ENCODE measurements around the gene EMP2.
"Not testable (repeated sequence)": the region's sequence is repeated elsewhere in the genome, so short reads cannot be mapped to it uniquely, and the experiment has no call there.

EMP2 gene

DNA sequence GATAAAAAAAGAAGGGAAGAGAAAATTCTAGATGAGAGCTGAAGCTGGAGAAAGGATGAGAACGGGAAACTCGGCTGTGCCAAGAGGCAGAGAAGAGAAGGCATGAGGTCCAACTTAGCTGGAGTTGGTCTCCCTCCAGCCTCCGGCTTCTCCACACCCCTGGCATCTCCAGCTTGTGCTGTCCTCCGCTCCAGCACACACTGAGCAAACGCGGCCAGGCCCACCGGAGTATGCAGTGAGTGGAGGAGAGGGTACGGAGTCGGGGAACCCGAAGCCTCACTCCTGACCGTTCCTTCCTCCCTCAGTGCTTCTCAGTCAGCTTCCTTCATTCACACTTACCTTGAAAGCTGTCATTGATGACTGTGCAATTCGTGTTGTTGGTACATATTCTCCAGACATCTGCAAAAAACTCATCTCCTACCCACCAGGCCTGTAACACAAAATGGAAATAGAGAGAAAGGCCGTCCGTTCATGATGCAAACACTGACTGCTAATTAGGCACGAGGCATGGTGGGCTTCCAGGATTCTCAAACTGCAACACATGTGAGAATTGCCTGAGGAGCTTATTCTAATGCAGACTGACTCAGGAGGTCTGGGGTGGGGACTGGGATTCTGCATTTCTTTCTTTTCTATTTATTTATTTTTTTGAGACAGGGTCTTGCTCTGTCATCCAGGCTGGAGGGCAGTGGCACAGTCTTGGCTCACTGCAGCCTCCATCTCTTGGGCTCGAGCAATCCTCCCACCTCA is 37.0 kb downstream of the EMP2 start:
- H3K27ac ChIP-seq (ENCODE audit: low read depth, low read length), result no peak overlapping the region
- H3K4me3 ChIP-seq (ENCODE audit: low read depth, low read length), result no peak overlapping the region
- peaks cover 13% of the 10 kb centered on the region for H3K36me3 ChIP-seq (ENCODE audit: control insufficient read depth, insufficient read depth, low read length)
- H3K4me1 ChIP-seq (ENCODE audit: control insufficient read depth, insufficient read depth, low read length), result no peaks in the 10 kb centered on the region
- H3K9ac ChIP-seq (ENCODE audit: low read depth, low read length), result no peak overlapping the region
- no peaks in the 10 kb centered on the region for H3K27me3 ChIP-seq (ENCODE audit: control insufficient read depth, insufficient read depth, low read length)
- no peaks in the 10 kb centered on the region for H3K9me3 ChIP-seq (ENCODE audit: control insufficient read depth, insufficient read depth, low read length)

DNA sequence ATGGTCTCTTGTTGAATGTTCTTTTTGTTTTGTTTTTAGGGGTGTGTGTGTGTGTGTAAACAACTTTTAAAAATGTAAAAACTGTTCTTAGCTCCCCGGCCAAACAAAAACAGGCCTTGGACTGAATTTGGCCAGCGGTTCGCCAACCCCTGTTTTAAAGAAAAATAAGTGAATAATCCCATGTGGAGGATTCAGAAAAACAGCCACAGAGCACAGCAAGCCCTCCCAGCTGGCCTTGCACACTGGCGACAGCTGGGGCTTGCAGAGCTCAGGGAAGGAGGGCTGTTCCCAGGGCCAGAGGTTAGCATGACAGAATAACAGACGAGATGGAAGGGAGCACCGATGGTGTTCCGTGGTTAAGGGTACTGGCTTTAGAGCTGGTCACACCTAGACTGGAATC is 39.0 kb downstream of the EMP2 start:
- H3K4me1 ChIP-seq (ENCODE audit: control insufficient read depth, insufficient read depth, low read length), result no peaks in the 10 kb centered on the region
- no peak overlapping the region for H3K4me3 ChIP-seq (ENCODE audit: low read depth, low read length)
- H3K36me3 ChIP-seq (ENCODE audit: control insufficient read depth, insufficient read depth, low read length), result peaks cover 6% of the 10 kb centered on the region
- no peak overlapping the region for H3K9ac ChIP-seq (ENCODE audit: low read depth, low read length)
- H3K9me3 ChIP-seq (ENCODE audit: control insufficient read depth, insufficient read depth, low read length), result no peaks in the 10 kb centered on the region
- no peak overlapping the region for H3K27ac ChIP-seq (ENCODE audit: low read depth, low read length)
- no peaks in the 10 kb centered on the region for H3K27me3 ChIP-seq (ENCODE audit: control insufficient read depth, insufficient read depth, low read length)

DNA sequence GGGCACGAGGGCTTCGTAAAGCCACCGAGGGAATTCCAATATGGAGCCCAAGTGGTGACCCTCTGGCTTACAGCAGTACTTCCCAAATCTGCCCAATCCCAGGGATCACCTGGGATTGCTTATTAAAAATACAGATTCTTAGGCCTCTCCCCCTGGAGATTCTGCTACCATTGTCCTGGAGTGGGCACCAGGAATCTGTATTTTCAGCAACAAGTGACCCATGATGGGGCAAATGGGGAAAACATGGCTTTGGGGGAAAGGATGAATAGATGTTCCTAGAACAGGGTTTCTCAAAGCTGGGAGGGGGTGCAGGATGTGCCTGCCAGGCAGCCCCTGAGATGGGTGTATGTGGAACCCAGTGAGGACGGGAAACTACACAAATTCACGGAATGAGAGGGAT is 40.6 kb downstream of the EMP2 start:
- H3K36me3 ChIP-seq (ENCODE audit: control insufficient read depth, insufficient read depth, low read length), result peaks cover 6% of the 10 kb centered on the region
- H3K9ac ChIP-seq (ENCODE audit: low read depth, low read length), result no peak overlapping the region
- H3K9me3 ChIP-seq (ENCODE audit: control insufficient read depth, insufficient read depth, low read length), result no peaks in the 10 kb centered on the region
- H3K4me3 ChIP-seq (ENCODE audit: low read depth, low read length), result no peak overlapping the region
- H3K27me3 ChIP-seq (ENCODE audit: control insufficient read depth, insufficient read depth, low read length), result no peaks in the 10 kb centered on the region
- H3K27ac ChIP-seq (ENCODE audit: low read depth, low read length), result no peak overlapping the region
- no peaks in the 10 kb centered on the region for H3K4me1 ChIP-seq (ENCODE audit: control insufficient read depth, insufficient read depth, low read length)

DNA sequence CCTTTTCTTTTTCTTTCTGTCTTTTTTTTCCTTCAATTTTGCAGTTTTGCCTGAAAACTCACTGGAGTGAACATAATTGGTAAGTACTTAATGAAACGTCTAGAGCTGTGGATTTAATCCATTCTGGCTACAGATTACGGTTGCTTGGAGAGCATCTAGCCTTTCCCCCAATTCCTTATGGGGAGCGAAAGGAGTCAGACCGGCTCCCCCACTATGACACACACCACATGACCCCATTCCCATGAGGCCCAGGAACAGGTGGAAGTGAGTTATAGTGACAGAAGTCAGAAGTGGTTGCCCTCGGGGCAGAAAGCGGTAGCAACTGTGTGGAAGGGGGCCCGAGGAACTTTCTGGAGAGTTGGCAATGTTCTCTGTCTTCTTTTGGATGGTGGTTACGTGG is 41.2 kb downstream of the EMP2 start:
- no peak overlapping the region for H3K9ac ChIP-seq (ENCODE audit: low read depth, low read length)
- no peaks in the 10 kb centered on the region for H3K27me3 ChIP-seq (ENCODE audit: control insufficient read depth, insufficient read depth, low read length)
- H3K36me3 ChIP-seq (ENCODE audit: control insufficient read depth, insufficient read depth, low read length), result peaks cover 6% of the 10 kb centered on the region; the same call in 1 of the 2 replicates
- H3K27ac ChIP-seq (ENCODE audit: low read depth, low read length), result no peak overlapping the region
- H3K4me1 ChIP-seq (ENCODE audit: control insufficient read depth, insufficient read depth, low read length), result no peaks in the 10 kb centered on the region
- H3K9me3 ChIP-seq (ENCODE audit: control insufficient read depth, insufficient read depth, low read length), result no peaks in the 10 kb centered on the region
- no peak overlapping the region for H3K4me3 ChIP-seq (ENCODE audit: low read depth, low read length)

DNA sequence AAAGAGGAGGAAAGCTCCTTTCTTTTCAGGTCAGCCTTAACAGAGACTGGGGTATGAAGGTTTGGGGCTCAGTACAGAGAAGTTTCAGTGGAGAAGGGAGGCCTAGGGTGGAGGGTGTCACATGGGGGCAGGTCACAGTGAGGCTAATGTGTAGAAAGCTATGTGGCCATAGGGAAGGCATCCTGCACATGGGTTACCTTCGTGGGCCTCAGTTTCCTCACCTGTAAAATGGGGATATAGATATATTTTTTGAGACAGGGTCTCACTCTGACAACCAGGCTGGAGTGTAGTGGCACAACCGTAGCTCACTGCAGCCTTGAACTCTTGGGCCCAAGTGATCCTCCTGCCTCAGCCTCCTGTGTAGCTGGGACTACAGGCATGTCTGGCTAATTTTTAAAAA is 41.8 kb downstream of the EMP2 start:
- Histone ChIP-seq H3K4me3 (ENCODE audit: low read depth, low read length) (no peak overlapping the region), H3K9ac (ENCODE audit: low read depth, low read length) (no peak overlapping the region), H3K27me3 (ENCODE audit: control insufficient read depth, insufficient read depth, low read length) (no peaks in the 10 kb centered on the region), H3K9me3 (ENCODE audit: control insufficient read depth, insufficient read depth, low read length) (no peaks in the 10 kb centered on the region), H3K36me3 (ENCODE audit: control insufficient read depth, insufficient read depth, low read length) (peaks cover 6% of the 10 kb centered on the region; the same call in 1 of the 2 replicates), H3K4me1 (ENCODE audit: control insufficient read depth, insufficient read depth, low read length) (no peaks in the 10 kb centered on the region), H3K27ac (ENCODE audit: low read depth, low read length) (no peak overlapping the region)

DNA sequence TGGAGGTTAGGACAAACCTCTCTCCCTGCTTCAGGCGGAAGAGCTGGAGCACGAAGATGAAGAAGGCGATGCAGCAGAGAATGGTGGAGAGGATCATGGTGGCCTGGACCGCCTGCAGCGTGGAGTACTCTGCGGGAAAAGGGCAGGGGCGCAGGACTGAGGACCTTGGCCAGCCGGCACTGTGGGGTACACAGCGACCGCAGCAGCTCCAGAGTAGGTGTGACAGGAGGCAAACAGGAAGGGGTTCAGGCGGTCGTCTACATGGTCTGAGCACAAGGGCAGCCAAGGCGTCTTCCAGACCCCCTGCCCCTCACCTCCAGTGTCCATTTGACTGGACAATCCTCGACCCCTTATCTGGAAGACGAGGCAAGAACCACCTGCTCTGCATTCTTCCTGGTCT is 42.5 kb downstream of the EMP2 start:
- Histone ChIP-seq H3K9ac (ENCODE audit: low read depth, low read length) (no peak overlapping the region), H3K27me3 (ENCODE audit: control insufficient read depth, insufficient read depth, low read length) (no peaks in the 10 kb centered on the region), H3K4me1 (ENCODE audit: control insufficient read depth, insufficient read depth, low read length) (no peaks in the 10 kb centered on the region), H3K9me3 (ENCODE audit: control insufficient read depth, insufficient read depth, low read length) (no peaks in the 10 kb centered on the region), H3K36me3 (ENCODE audit: control insufficient read depth, insufficient read depth, low read length) (no peaks in the 10 kb centered on the region), H3K4me3 (ENCODE audit: low read depth, low read length) (no peak overlapping the region), H3K27ac (ENCODE audit: low read depth, low read length) (no peak overlapping the region)

DNA sequence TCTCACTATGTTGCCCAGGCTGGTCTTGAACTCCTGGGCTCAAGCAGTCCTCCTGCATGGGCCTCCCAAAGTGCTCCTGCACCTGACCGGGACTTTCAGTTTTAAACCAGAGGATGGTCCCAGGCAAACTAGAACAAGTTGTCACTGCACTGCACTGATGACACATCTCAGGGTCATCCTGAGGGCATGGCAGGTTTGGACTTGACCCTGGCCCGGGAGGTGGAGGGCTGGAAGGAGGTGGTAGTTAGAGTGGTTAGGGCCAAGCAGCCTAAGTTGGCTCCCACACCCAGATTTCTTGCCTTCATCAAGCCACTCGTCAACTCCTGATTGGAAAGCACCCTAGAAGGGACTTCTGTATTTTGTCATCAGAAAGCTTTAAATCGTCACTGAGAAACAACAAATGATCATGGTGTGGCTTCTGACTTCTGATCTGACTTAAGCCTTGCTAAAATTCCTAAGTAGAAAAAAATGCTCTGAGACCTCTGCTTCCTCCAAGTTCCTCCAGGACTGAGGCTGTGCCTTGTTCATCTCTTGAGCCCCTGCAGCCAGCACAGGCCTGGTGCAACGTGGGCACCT is 43.5 kb downstream of the EMP2 start:
- H3K4me1 ChIP-seq (ENCODE audit: control insufficient read depth, insufficient read depth, low read length), result no peaks in the 10 kb centered on the region
- H3K9me3 ChIP-seq (ENCODE audit: control insufficient read depth, insufficient read depth, low read length), result no peaks in the 10 kb centered on the region
- H3K27me3 ChIP-seq (ENCODE audit: control insufficient read depth, insufficient read depth, low read length), result no peaks in the 10 kb centered on the region
- no peak overlapping the region for H3K27ac ChIP-seq (ENCODE audit: low read depth, low read length)
- H3K4me3 ChIP-seq (ENCODE audit: low read depth, low read length), result no peak overlapping the region
- no peak overlapping the region for H3K9ac ChIP-seq (ENCODE audit: low read depth, low read length)
- no peaks in the 10 kb centered on the region for H3K36me3 ChIP-seq (ENCODE audit: control insufficient read depth, insufficient read depth, low read length)

DNA sequence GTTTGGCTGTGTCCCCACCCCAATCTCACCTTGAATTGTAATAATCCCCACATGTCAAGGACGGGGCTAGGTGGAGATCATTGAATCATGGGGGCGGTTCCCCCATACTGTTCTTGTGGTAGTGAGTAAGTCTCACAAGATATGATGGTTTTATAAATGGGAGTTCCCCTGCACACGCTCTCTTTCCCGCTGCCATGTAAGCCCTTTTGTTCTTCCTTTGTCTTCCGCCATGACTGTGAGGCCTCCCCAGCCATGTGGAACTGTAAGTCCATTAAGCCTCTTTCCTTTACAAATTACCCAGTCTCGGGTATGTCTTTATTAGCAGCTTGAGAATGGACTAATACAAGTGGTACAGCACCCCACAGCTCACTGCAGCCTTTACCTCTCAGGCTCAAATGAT is 44.1 kb downstream of the EMP2 start:
- H3K9me3 ChIP-seq (ENCODE audit: control insufficient read depth, insufficient read depth, low read length); H3K27me3 ChIP-seq (ENCODE audit: control insufficient read depth, insufficient read depth, low read length); H3K4me3 ChIP-seq (ENCODE audit: low read depth, low read length); H3K4me1 ChIP-seq (ENCODE audit: control insufficient read depth, insufficient read depth, low read length); H3K27ac ChIP-seq (ENCODE audit: low read depth, low read length); H3K9ac ChIP-seq (ENCODE audit: low read depth, low read length); H3K36me3 ChIP-seq (ENCODE audit: control insufficient read depth, insufficient read depth, low read length): not testable (repeated sequence)

DNA sequence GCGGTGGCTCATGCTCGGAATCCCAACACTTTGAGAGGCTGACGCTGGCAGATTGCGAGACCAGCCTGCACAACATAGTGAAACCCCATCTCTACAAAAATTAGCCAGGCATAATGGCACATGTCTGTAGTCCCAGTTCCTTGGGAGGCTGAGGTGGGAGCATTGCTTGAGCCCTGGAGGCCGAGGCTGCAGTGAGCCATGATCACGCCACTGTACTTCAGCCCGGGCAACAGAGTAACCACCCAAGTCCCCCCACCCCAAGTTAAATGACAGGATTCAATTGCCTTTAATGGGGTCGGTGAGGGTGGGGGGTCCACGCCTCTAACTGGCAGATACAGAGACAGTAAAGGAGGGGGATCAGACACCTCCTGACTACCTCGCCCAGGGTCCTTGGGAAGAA is 44.9 kb downstream of the EMP2 start:
- H3K4me3 ChIP-seq (ENCODE audit: low read depth, low read length), result no peak overlapping the region
- H3K9me3 ChIP-seq (ENCODE audit: control insufficient read depth, insufficient read depth, low read length), result no peaks in the 10 kb centered on the region
- no peaks in the 10 kb centered on the region for H3K36me3 ChIP-seq (ENCODE audit: control insufficient read depth, insufficient read depth, low read length)
- no peaks in the 10 kb centered on the region for H3K27me3 ChIP-seq (ENCODE audit: control insufficient read depth, insufficient read depth, low read length)
- no peak overlapping the region for H3K9ac ChIP-seq (ENCODE audit: low read depth, low read length)
- H3K4me1 ChIP-seq (ENCODE audit: control insufficient read depth, insufficient read depth, low read length), result no peaks in the 10 kb centered on the region
- no peak overlapping the region for H3K27ac ChIP-seq (ENCODE audit: low read depth, low read length)

DNA sequence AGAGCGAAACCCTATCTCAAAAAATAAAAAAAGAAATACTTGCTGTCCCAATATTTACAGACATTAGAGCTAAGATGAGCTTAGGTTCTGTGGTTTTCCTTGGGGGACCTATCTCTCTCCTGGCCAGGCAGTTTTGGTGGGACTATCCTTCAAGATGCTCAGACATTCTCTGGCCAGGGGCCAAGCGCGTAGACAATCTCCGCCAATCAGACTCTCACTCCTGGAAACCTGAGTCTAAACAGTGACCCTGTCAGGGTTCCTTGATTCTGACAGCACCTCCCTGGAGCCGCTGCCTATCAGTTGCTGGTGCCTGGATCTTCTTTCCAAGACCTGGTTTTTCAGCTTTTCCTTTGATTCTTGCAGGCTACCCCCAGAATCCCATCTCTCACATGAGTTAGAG is 45.6 kb downstream of the EMP2 start:
- Histone ChIP-seq H3K9me3 (ENCODE audit: control insufficient read depth, insufficient read depth, low read length) (no peaks in the 10 kb centered on the region), H3K4me1 (ENCODE audit: control insufficient read depth, insufficient read depth, low read length) (no peaks in the 10 kb centered on the region), H3K27me3 (ENCODE audit: control insufficient read depth, insufficient read depth, low read length) (no peaks in the 10 kb centered on the region), H3K4me3 (ENCODE audit: low read depth, low read length) (no peak overlapping the region), H3K36me3 (ENCODE audit: control insufficient read depth, insufficient read depth, low read length) (no peaks in the 10 kb centered on the region), H3K27ac (ENCODE audit: low read depth, low read length) (no peak overlapping the region), H3K9ac (ENCODE audit: low read depth, low read length) (no peak overlapping the region)

DNA sequence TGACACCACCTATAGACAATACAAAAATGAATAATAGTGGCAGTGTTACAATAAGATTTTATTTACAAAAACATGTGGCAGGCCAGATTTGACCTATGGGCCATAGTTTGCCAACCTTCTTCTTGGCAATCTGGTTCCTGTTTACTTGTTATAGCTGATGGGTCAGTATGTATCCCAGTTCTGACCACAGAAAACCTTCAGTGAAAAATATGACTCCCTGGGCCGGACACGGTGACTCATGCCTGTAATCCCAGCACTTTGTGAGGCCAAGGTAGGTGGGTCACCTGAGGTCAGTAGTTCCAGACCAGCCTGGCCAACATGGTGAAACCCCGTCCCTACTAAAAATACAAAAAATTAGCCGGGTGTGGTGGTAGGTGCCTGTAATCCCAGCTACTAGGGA is 46.8 kb downstream of the EMP2 start:
- H3K36me3 ChIP-seq (ENCODE audit: control insufficient read depth, insufficient read depth, low read length); H3K27me3 ChIP-seq (ENCODE audit: control insufficient read depth, insufficient read depth, low read length); H3K27ac ChIP-seq (ENCODE audit: low read depth, low read length); H3K9me3 ChIP-seq (ENCODE audit: control insufficient read depth, insufficient read depth, low read length); H3K4me3 ChIP-seq (ENCODE audit: low read depth, low read length); H3K4me1 ChIP-seq (ENCODE audit: control insufficient read depth, insufficient read depth, low read length); H3K9ac ChIP-seq (ENCODE audit: low read depth, low read length): not testable (repeated sequence)
